Tibial nerve (tissue), 4 donors: Measurements from ENCODE around the gene GNAT1.

Source experiments
- CTCF ChIP-seq, 5 experiments: fragments of 200-600 bp in 3 of 5; fragments of 450-650 bp in 2 of 5; sonication (generic) in 3 of 5; IDR thresholded peaks; one replicate each; pipeline ENCODE4 v1.5.1; 2016 to 2019; ENCODE audit warnings: antibody characterized with exemption in 5 of 5, mild to moderate bottlenecking in 3 of 5, moderate library complexity in 2 of 5
- EP300 ChIP-seq, 2 donors: sonication (generic); formaldehyde crosslinking; IDR thresholded peaks; one replicate each; pipeline ENCODE4 v1.6.1; 2017; ENCODE audit warnings: antibody characterized with exemption in 2 of 2, mild to moderate bottlenecking in 1 of 2
- POLR2A ChIP-seq, 2 donors: fragments of 450-650 bp; IDR thresholded peaks; one replicate each; pipeline ENCODE4 v1.6.1; 2017; ENCODE audit warnings: antibody characterized with exemption in 2 of 2, mild to moderate bottlenecking in 2 of 2, moderate library complexity in 2 of 2

DNA sequence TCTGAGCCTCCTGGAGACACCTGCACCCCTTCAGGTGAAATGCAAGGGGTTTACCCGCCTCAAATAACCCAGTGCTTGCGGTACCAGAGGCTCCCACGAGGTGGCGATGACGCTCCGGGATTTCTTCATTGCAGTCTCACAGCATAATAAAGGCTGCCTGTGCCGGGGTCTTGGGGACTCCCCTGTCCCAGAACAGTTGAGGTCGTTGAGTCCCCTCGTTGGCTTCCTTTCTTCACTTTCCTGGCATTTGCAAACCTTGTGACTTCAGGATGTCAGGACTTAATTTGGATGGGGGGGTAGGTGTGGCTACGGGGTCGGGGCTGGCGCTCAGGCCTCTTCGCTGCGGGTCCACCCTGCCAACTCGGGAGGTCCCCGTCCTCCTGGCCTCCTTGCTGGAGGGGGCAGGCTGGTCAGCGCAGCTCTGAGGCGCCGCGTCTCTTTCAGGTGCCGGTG lies 1.3 kb downstream of the GNAT1 start:
- TF ChIP-seq CTCF (IDR thresholded peaks at IDR 0.05) (peak; percentile 88 to 94 (median 92)), POLR2A (IDR thresholded peaks at IDR 0.05) (no peak), EP300 (IDR thresholded peaks at IDR 0.05) (no peak)
